ENCODE results near the gene SLC26A3. TPM values are rescaled to one million over a fixed set of nuclear protein-coding genes. Genes with fewer than 3 reads are reported as not detected.

SLC26A3 gene
- total and polyA plus RNA-seq, 2 experiments from 2014 or later, result not detected

DNA sequence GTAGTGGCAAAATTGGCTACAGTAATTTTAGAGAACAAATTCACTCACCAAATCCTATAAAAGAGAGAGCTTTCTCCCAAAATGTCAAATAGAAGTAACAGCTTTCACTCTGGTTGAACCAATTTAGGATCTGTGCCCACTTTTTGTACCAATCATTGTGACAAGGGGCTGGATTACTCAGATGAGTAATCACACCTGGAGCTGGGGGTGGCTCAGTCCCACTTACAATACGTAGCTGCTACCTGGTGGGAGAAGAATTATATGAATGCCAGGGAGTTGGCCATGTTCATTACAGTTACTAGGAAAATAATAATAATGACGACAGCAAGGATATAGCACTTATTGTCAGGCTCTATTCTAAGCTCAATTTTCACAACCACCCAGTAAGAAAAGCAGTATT lies 23.4 kb upstream of the SLC26A3 start (continued):
- no peak for TF ChIP-seq ZNF462 (CRISPR knock-in tag; IDR thresholded peaks at IDR 0.05)
- TF ChIP-seq EZH2 (IDR thresholded peaks at IDR 0.05; ENCODE audit: low read depth, unreplicated experiment), result no peak
- no peak for TF ChIP-seq POLR2AphosphoS5 (IDR thresholded peaks at IDR 0.05; ENCODE audit: low read depth)
- no peak for TF ChIP-seq ZNF331 (CRISPR knock-in tag; IDR thresholded peaks at IDR 0.05; ENCODE audit: low read depth)

DNA sequence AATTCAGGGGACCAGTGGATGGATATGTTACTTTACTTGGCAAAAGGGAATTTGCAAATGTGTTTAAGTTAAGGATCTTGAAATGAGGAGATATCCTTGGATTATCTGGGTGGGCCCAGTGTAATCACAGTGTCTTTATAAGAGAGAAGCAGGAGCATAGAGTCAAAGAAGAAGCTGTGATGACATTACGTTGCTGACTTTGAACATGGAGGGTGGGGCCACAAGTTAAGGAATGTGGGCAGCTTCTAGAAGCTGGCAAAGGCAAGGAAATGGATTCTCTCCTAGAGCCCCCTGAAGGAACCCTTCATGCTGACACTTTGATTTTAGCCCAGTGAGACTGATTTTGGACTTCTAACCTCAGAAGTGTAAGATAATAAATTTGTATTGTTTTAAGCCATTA lies 21.8 kb upstream of the SLC26A3 start:
- Histone ChIP-seq H3K4me2 (no peak overlapping the region), H3K27me3 (ENCODE audit: insufficient read depth) (no peaks in the 10 kb centered on the region), H3K9me2 (ENCODE audit: insufficient read depth) (no peaks in the 10 kb centered on the region), H3K4me1 (ENCODE audit: insufficient read depth) (no peaks in the 10 kb centered on the region), H3K79me2 (replicated peaks; ENCODE audit: insufficient read depth) (no peaks in the 10 kb centered on the region), H2AFZ (no peak overlapping the region), H3K27ac (ENCODE audit: low read depth) (no peak overlapping the region), H3K4me3 (no peak overlapping the region), H3F3A (replicated peaks; ENCODE audit: low read depth) (no peaks in the 10 kb centered on the region), H3K36me3 (ENCODE audit: insufficient read depth) (no peaks in the 10 kb centered on the region), H4K20me1 (replicated peaks; ENCODE audit: insufficient read depth) (no peaks in the 10 kb centered on the region)
- H3K27me3 Mint-ChIP-seq (ENCODE audit: insufficient read depth, low read depth, poor library complexity), result no peaks in the 10 kb centered on the region
- H3K9me3 Mint-ChIP-seq, result no peaks in the 10 kb centered on the region; the same call in 2 of the 3 replicates
- no peaks in the 10 kb centered on the region for H3K4me1 Mint-ChIP-seq
- no peak overlapping the region for H3K27ac Mint-ChIP-seq
- no peak overlapping the region for H3K4me3 Mint-ChIP-seq
- ATAC-seq, result no peak
- TF ChIP-seq CREB1 (CRISPR knock-in tag; IDR thresholded peaks at IDR 0.05; ENCODE audit: low read depth), result no peak
- TF ChIP-seq ZNF114 (CRISPR knock-in tag; IDR thresholded peaks at IDR 0.05), result no peak
- TF ChIP-seq POLR2AphosphoS5 (IDR thresholded peaks at IDR 0.05; ENCODE audit: low read depth), result no peak
- no peak for TF ChIP-seq NANOG (IDR thresholded peaks at IDR 0.05; ENCODE audit: borderline replicate concordance)
- no peak for TF ChIP-seq EZH2 (IDR thresholded peaks at IDR 0.05; ENCODE audit: low read depth, unreplicated experiment)
- no peak for TF ChIP-seq EZH2phosphoT487 (IDR thresholded peaks at IDR 0.05; ENCODE audit: unreplicated experiment)
- no peak for DNase-seq (ENCODE audit: low spot score)
- no peaks in the 10 kb centered on the region for H3K36me3 Mint-ChIP-seq (ENCODE audit: low read depth)
